GM19372 (cell line): ENCODE data around the gene NCR2.

Experiments
- ATAC-seq: cut with Tn5 transposase; IDR thresholded peaks from one replicate; pipeline ENCODE4 v1.9.1; 2021; ENCODE audit warnings: mild to moderate bottlenecking, low read depth, moderate library complexity; ENCODE audit not compliant: unreplicated experiment

NCR2 gene

GRCh38 chr6:41327177-41327576 lies 8.2 kb upstream of the NCR2 start:
- ATAC-seq, result no peak

GRCh38 chr6:41331401-41332150 lies 3.8 kb upstream of the NCR2 start:
- no peak for ATAC-seq

- ATAC-seq, result no peak
Observed at GRCh38 chr6:41332241-41332640, 3.2 kb upstream of the NCR2 start.

GRCh38 chr6:41332842-41333736 lies 2.3 kb upstream of the NCR2 start:
- ATAC-seq, result no peak

GRCh38 chr6:41334482-41335040 lies 847 bp upstream of the NCR2 start:
- ATAC-seq, result no peak

- ATAC-seq, result no peak
Observed at GRCh38 chr6:41335943-41336342, 535 bp downstream of the NCR2 start.

- ATAC-seq, result no peak
Observed at GRCh38 chr6:41336824-41337223, 1.4 kb downstream of the NCR2 start.

GRCh38 chr6:41337709-41338108 lies 2.3 kb downstream of the NCR2 start:
- ATAC-seq, result no peak

- ATAC-seq, result no peak
Observed at GRCh38 chr6:41338659-41339058, 3.3 kb downstream of the NCR2 start.

GRCh38 chr6:41341580-41341979 lies 6.2 kb downstream of the NCR2 start:
- no peak for ATAC-seq

- no peak for ATAC-seq
Observed at GRCh38 chr6:41342241-41342640, 6.8 kb downstream of the NCR2 start.

GRCh38 chr6:41343641-41344187 lies 8.3 kb downstream of the NCR2 start:
- ATAC-seq, result no peak

- peak; percentile 59 for ATAC-seq
Observed at GRCh38 chr6:41344876-41345275, 9.5 kb downstream of the NCR2 start.

GRCh38 chr6:41345901-41346300 lies 10.5 kb downstream of the NCR2 start:
- ATAC-seq, result no peak

GRCh38 chr6:41346441-41346840 lies 11.0 kb downstream of the NCR2 start:
- ATAC-seq, result no peak

GRCh38 chr6:41347378-41348050 lies 12.1 kb downstream of the NCR2 start:
- ATAC-seq, result no peak

GRCh38 chr6:41348934-41349333 lies 13.5 kb downstream of the NCR2 start:
- ATAC-seq, result no peak

GRCh38 chr6:41352396-41352795 lies 17.0 kb downstream of the NCR2 start:
- no peak for ATAC-seq

- ATAC-seq, result no peak
Observed at GRCh38 chr6:41352907-41353306, 17.5 kb downstream of the NCR2 start.

- ATAC-seq, result no peak
Observed at GRCh38 chr6:41353333-41353732, 17.9 kb downstream of the NCR2 start.

- no peak for ATAC-seq
Observed at GRCh38 chr6:41355952-41356351, 20.5 kb downstream of the NCR2 start.
